GM23338 (cell line): ENCODE results near the gene ZFYVE28. TPM values are rescaled to one million over a fixed set of nuclear protein-coding genes. Genes with fewer than 3 reads are reported as not detected.

Source experiments
- ATAC-seq: fragments of 200-7000 bp; cut with Tn5 transposase; 3 replicates; pipeline ENCODE4 v1.9.1; 2020
- DNase-seq: peaks from one replicate; pipeline ENCODE4 v3.0.0-alpha.2; 2015; ENCODE audit warnings: low spot score
- H2AFZ ChIP-seq: fragments of 200-600 bp; sonication (generic); 2 replicates; pipeline ENCODE4 v1.8.0; 2016; ENCODE audit warnings: antibody characterized with exemption, mild to moderate bottlenecking, moderate library complexity
- H3F3A ChIP-seq: fragments of 200-600 bp; sonication (generic); replicated peaks from 2 replicates; pipeline ENCODE4 v1.8.0; 2017; ENCODE audit warnings: antibody characterized with exemption, mixed run types, low read depth
- H3K27ac ChIP-seq: fragments of 200-600 bp; sonication (generic); 2 replicates; pipeline ENCODE4 v1.6.1; 2016; ENCODE audit warnings: low read depth
- H3K27me3 ChIP-seq: fragments of 200-600 bp; sonication (generic); 2 replicates; pipeline ENCODE4 v1.8.0; 2016; ENCODE audit warnings: mild to moderate bottlenecking, mixed run types, moderate library complexity; ENCODE audit not compliant: insufficient read depth
- H3K36me3 ChIP-seq: fragments of 200-600 bp; sonication (generic); 2 replicates; pipeline ENCODE4 v1.8.0; 2016; ENCODE audit warnings: mild to moderate bottlenecking; ENCODE audit not compliant: insufficient read depth
- H3K4me1 ChIP-seq: fragments of 200-600 bp; sonication (generic); 2 replicates; pipeline ENCODE4 v1.8.0; 2016; ENCODE audit warnings: mild to moderate bottlenecking, moderate library complexity; ENCODE audit not compliant: insufficient read depth
- H3K4me2 ChIP-seq: fragments of 200-600 bp; sonication (generic); 2 replicates; pipeline ENCODE4 v1.7.1; 2017; ENCODE audit warnings: mixed run types
- H3K4me3 ChIP-seq: fragments of 200-600 bp; sonication (generic); 2 replicates; pipeline ENCODE4 v1.6.1; 2016; ENCODE audit warnings: mixed run types
- H3K79me2 ChIP-seq: fragments of 200-600 bp; sonication (generic); replicated peaks from 2 replicates; pipeline ENCODE4 v1.8.0; 2017; ENCODE audit warnings: mild to moderate bottlenecking; ENCODE audit not compliant: insufficient read depth
- H3K9me2 ChIP-seq: fragments of 200-600 bp; sonication (generic); 2 replicates; pipeline ENCODE4 v1.8.0; 2017; ENCODE audit not compliant: insufficient read depth
- H4K20me1 ChIP-seq: fragments of 200-600 bp; sonication (generic); replicated peaks from 2 replicates; pipeline ENCODE4 v1.8.0; 2017; ENCODE audit warnings: mild to moderate bottlenecking; ENCODE audit not compliant: insufficient read depth
- H3K27ac Mint-ChIP-seq: 2 replicates; pipeline ENCODE4 v1.8.0; 2020; ENCODE audit warnings: inconsistent platforms, mild to moderate bottlenecking, moderate library complexity, mixed read lengths
- H3K27me3 Mint-ChIP-seq: 3 replicates; pipeline ENCODE4 v1.8.0; 2022; ENCODE audit warnings: low read depth, mild to moderate bottlenecking, moderate library complexity, mixed read lengths, inconsistent platforms; ENCODE audit not compliant: insufficient read depth, poor library complexity
- H3K36me3 Mint-ChIP-seq: 3 replicates; pipeline ENCODE4 v1.8.0; 2021; ENCODE audit warnings: low read depth, mild to moderate bottlenecking, inconsistent platforms, moderate library complexity, mixed read lengths
- H3K4me1 Mint-ChIP-seq: 3 replicates; pipeline ENCODE4 v1.8.0; 2020; ENCODE audit warnings: mild to moderate bottlenecking, inconsistent platforms, mixed read lengths
- H3K4me3 Mint-ChIP-seq: 3 replicates; pipeline ENCODE4 v1.8.0; 2021; ENCODE audit warnings: moderate library complexity, mild to moderate bottlenecking, inconsistent platforms, mixed read lengths
- H3K9me3 Mint-ChIP-seq: 3 replicates; pipeline ENCODE4 v1.8.0; 2020; ENCODE audit warnings: moderate library complexity, mild to moderate bottlenecking, inconsistent platforms, mixed read lengths
- CREB1 ChIP-seq: fragments of 250-450 bp; sonication (Bioruptor Pico); IDR thresholded peaks from 2 replicates; pipeline ENCODE4 v1.5.0; 2020; ENCODE audit warnings: low read depth, mild to moderate bottlenecking, moderate library complexity
- EZH2 ChIP-seq: fragments of 200-600 bp; sonication (generic); IDR thresholded peaks from one replicate; pipeline ENCODE4 v1.8.0; 2017; ENCODE audit warnings: antibody characterized with exemption, mild to moderate bottlenecking, low read depth; ENCODE audit not compliant: unreplicated experiment
- EZH2phosphoT487 ChIP-seq: fragments of 200-600 bp; sonication (generic); IDR thresholded peaks from one replicate; pipeline ENCODE4 v1.8.1; 2018; ENCODE audit warnings: antibody characterized with exemption; ENCODE audit not compliant: unreplicated experiment
- JUNB ChIP-seq: IDR thresholded peaks from one replicate; pipeline ENCODE4 v1.6.1; 2016; ENCODE audit warnings: antibody characterized with exemption; ENCODE audit not compliant: unreplicated experiment
- POLR2AphosphoS5 ChIP-seq: IDR thresholded peaks from 2 replicates; pipeline ENCODE4 v1.6.1; 2016; ENCODE audit warnings: antibody characterized with exemption, low read depth
- STAT1 ChIP-seq: IDR thresholded peaks from one replicate; pipeline ENCODE4 v1.6.1; 2016; ENCODE audit warnings: antibody characterized with exemption; ENCODE audit not compliant: unreplicated experiment
- ZNF114 ChIP-seq: fragments of 250-450 bp; sonication (Bioruptor Pico); IDR thresholded peaks from 2 replicates; pipeline ENCODE4 v1.5.0; 2020; ENCODE audit warnings: mild to moderate bottlenecking, moderate library complexity
- ZNF331 ChIP-seq: fragments of 250-450 bp; sonication (Bioruptor Pico); IDR thresholded peaks from 2 replicates; pipeline ENCODE4 v1.5.0; 2020; ENCODE audit warnings: low read depth, mild to moderate bottlenecking, moderate library complexity
- polyA plus RNA-seq: library from polyadenylated mRNA; unstranded; fragments of >200 nt; fragmentation: Nextera tagmentation; extraction: Ambion mirVana; gene quantifications from 2 replicates; pipeline ENCODE4 v1.2.1, GENCODE V29; 2016
- total RNA-seq: library from RNA; depleted of rRNA; stranded (reverse); fragments of >200 nt; shearing (Covaris generic); gene quantifications from 2 replicates; pipeline ENCODE4 v1.2.3, GENCODE V29; 2014
- TF ChIP-seq, protein P1 (sequence below): IDR thresholded peaks from 2 replicates; pipeline ENCODE4 v1.6.1; 2016; ENCODE audit warnings: antibody characterized with exemption
- TF ChIP-seq, protein P2 (sequence below): IDR thresholded peaks from one replicate; pipeline ENCODE4 v1.6.1; 2018; ENCODE audit warnings: antibody characterized with exemption; ENCODE audit not compliant: unreplicated experiment

The ZFYVE28 gene
- total and polyA plus RNA-seq, 2 experiments from 2014 or later, result 2.6 to 4.6 TPM

DNA sequence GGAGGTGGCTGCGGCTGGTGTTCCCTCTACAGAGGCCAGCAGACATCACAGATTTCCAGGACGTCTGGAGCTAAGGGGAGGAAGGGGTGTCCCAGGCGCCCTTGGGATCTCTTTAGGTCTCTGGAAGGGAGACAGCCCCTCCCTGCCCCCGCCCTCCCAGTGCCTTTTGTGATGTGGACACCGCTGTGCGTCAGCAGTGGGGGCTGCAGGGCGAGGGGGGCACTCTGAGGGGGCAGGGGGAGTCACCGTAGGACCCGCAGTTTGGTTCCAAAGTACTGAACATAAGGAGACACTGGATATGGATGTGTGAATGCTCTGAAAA lies 130.9 kb downstream of the ZFYVE28 start:
- peaks cover 9% of the 10 kb centered on the region for H3K4me1 Mint-ChIP-seq
- Histone ChIP-seq H4K20me1 (no peaks in the 10 kb centered on the region), H3K4me3 (no peak overlapping the region), H3K36me3 (no peaks in the 10 kb centered on the region), H3F3A (no peaks in the 10 kb centered on the region), H3K4me1 (no peaks in the 10 kb centered on the region), H3K79me2 (no peaks in the 10 kb centered on the region), H3K27me3 (no peaks in the 10 kb centered on the region), H3K9me2 (no peaks in the 10 kb centered on the region), H2AFZ (no peak overlapping the region), H3K27ac (no peak overlapping the region), H3K4me2 (no peak overlapping the region)
- no peaks in the 10 kb centered on the region; the same call in 2 of the 3 replicates for H3K36me3 Mint-ChIP-seq
- DNase-seq (no peak), ATAC-seq (no peak)
- no peaks in the 10 kb centered on the region for H3K9me3 Mint-ChIP-seq
- H3K4me3 Mint-ChIP-seq, result no peak overlapping the region
- H3K27me3 Mint-ChIP-seq, result peaks cover 12% of the 10 kb centered on the region
- no peak overlapping the region for H3K27ac Mint-ChIP-seq
- TF ChIP-seq, protein P1, sequence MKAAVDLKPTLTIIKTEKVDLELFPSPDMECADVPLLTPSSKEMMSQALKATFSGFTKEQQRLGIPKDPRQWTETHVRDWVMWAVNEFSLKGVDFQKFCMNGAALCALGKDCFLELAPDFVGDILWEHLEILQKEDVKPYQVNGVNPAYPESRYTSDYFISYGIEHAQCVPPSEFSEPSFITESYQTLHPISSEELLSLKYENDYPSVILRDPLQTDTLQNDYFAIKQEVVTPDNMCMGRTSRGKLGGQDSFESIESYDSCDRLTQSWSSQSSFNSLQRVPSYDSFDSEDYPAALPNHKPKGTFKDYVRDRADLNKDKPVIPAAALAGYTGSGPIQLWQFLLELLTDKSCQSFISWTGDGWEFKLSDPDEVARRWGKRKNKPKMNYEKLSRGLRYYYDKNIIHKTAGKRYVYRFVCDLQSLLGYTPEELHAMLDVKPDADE, result no peak
- no peak for TF ChIP-seq JUNB
- TF ChIP-seq ZNF331 (CRISPR knock-in tag), result no peak
- TF ChIP-seq EZH2phosphoT487, result no peak
- no peak for TF ChIP-seq EZH2
- no peak for TF ChIP-seq CREB1 (CRISPR knock-in tag)

DNA sequence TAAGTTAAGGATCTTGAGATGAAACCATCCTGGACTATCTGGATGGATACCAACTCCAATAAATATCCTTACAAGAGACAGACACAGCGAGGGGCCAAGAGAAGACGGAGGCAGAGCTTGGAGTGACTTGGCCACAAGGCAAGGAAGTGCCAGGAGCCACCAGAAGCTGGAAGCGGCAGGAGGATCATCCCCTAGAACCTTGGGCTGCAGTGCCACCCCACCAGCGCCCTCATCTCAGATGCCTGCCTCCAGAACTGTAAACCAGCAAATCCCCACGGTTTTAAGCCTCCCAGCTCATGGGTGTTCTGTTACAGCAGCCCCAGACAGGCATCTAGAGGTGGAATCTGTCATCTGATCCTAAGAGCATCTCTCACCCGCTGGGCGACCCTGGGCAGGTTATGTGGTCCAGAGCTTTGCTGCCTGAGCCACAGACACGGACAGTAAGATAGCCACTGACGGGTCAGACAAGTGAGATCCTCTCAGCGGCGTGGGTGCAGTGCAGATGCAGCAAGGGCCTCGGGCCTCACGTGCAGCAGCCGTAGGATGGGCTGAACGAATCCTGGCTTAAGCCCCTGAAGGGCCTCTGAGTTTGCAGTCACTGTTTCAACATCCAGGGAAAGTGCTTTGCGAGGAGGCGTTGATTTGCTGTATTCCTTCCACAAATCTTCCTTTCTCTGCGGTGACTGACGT lies 131.4 kb downstream of the ZFYVE28 start:
- Mint-ChIP-seq H3K36me3 (no peaks in the 10 kb centered on the region; the same call in 2 of the 3 replicates), H3K27me3 (peaks cover 13% of the 10 kb centered on the region), H3K27ac (no peak overlapping the region), H3K4me3 (no peak overlapping the region), H3K4me1 (peaks cover 9% of the 10 kb centered on the region), H3K9me3 (no peaks in the 10 kb centered on the region)
- no peak overlapping the region for H3K4me2 ChIP-seq
- DNase-seq (no peak), ATAC-seq (peak; percentile 34)
- no peaks in the 10 kb centered on the region for H4K20me1 ChIP-seq
- no peak overlapping the region for H2AFZ ChIP-seq
- H3F3A ChIP-seq, result no peaks in the 10 kb centered on the region
- no peak overlapping the region for H3K4me3 ChIP-seq
- no peaks in the 10 kb centered on the region for H3K79me2 ChIP-seq
- H3K9me2 ChIP-seq, result no peaks in the 10 kb centered on the region
- H3K27me3 ChIP-seq, result no peaks in the 10 kb centered on the region
- no peak overlapping the region for H3K27ac ChIP-seq
- no peaks in the 10 kb centered on the region for H3K36me3 ChIP-seq
- H3K4me1 ChIP-seq, result no peaks in the 10 kb centered on the region
- TF ChIP-seq CREB1 (CRISPR knock-in tag) (no peak), STAT1 (no peak), EZH2phosphoT487 (no peak), ZNF114 (CRISPR knock-in tag) (no peak), JUNB (no peak), POLR2AphosphoS5 (no peak), ZNF331 (CRISPR knock-in tag) (no peak)
- TF ChIP-seq, protein P1, result no peak
- TF ChIP-seq, protein P2, sequence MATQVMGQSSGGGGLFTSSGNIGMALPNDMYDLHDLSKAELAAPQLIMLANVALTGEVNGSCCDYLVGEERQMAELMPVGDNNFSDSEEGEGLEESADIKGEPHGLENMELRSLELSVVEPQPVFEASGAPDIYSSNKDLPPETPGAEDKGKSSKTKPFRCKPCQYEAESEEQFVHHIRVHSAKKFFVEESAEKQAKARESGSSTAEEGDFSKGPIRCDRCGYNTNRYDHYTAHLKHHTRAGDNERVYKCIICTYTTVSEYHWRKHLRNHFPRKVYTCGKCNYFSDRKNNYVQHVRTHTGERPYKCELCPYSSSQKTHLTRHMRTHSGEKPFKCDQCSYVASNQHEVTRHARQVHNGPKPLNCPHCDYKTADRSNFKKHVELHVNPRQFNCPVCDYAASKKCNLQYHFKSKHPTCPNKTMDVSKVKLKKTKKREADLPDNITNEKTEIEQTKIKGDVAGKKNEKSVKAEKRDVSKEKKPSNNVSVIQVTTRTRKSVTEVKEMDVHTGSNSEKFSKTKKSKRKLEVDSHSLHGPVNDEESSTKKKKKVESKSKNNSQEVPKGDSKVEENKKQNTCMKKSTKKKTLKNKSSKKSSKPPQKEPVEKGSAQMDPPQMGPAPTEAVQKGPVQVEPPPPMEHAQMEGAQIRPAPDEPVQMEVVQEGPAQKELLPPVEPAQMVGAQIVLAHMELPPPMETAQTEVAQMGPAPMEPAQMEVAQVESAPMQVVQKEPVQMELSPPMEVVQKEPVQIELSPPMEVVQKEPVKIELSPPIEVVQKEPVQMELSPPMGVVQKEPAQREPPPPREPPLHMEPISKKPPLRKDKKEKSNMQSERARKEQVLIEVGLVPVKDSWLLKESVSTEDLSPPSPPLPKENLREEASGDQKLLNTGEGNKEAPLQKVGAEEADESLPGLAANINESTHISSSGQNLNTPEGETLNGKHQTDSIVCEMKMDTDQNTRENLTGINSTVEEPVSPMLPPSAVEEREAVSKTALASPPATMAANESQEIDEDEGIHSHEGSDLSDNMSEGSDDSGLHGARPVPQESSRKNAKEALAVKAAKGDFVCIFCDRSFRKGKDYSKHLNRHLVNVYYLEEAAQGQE, result no peak
